NOMO-1 treated with dmso at 0.1 percent for 144 hours (cell line): Measurements from ENCODE around the gene EPS15.
"Not testable (repeated sequence)": the region's sequence is repeated elsewhere in the genome, so short reads cannot be mapped to it uniquely, and the experiment has no call there.

Experiments
- DNase-seq: peaks from one replicate; lab custom pipeline; 2025; ENCODE audit not compliant: unreplicated experiment; lab: John Stamatoyannopoulos, UW

The EPS15 gene

GRCh38 chr1:51433972-51434510, 85.0 kb downstream of the EPS15 start:
- no peak for DNase-seq

- DNase-seq, result no peak
These were observed 85.6 kb downstream of the EPS15 start for GRCh38 chr1:51433269-51433971.

- no peak for DNase-seq
These were observed 86.9 kb downstream of the EPS15 start for GRCh38 chr1:51432146-51432545.

- DNase-seq, result no peak
These were observed 91.6 kb downstream of the EPS15 start for GRCh38 chr1:51427438-51427837.

GRCh38 chr1:51425955-51426354, 93.1 kb downstream of the EPS15 start:
- DNase-seq, result no peak

GRCh38 chr1:51425273-51425672, 93.8 kb downstream of the EPS15 start:
- no peak for DNase-seq

GRCh38 chr1:51423073-51423821, 95.8 kb downstream of the EPS15 start:
- no peak for DNase-seq

GRCh38 chr1:51422367-51423072, 96.5 kb downstream of the EPS15 start:
- no peak for DNase-seq

GRCh38 chr1:51421964-51422363, 97.1 kb downstream of the EPS15 start:
- DNase-seq, result no peak

- no peak for DNase-seq
These were observed 98.0 kb downstream of the EPS15 start for GRCh38 chr1:51420867-51421627.

- DNase-seq, result no peak
These were observed 100.6 kb downstream of the EPS15 start for GRCh38 chr1:51418384-51418959.

GRCh38 chr1:51417496-51418383, 101.3 kb downstream of the EPS15 start:
- DNase-seq, result no peak

- DNase-seq, result no peak
These were observed 102.2 kb downstream of the EPS15 start for GRCh38 chr1:51416910-51417309.

- DNase-seq, result no peak
These were observed 103.1 kb downstream of the EPS15 start for GRCh38 chr1:51415963-51416362.

- no peak for DNase-seq
These were observed 104.3 kb downstream of the EPS15 start for GRCh38 chr1:51414811-51415210.

GRCh38 chr1:51411820-51412219, 107.2 kb downstream of the EPS15 start:
- not testable (repeated sequence) for DNase-seq

GRCh38 chr1:51410568-51411460, 108.3 kb downstream of the EPS15 start:
- no peak for DNase-seq

- DNase-seq, result not testable (repeated sequence)
These were observed 109.1 kb downstream of the EPS15 start for GRCh38 chr1:51409755-51410541.
